8988T (cell line): ENCODE measurements around the gene XPO5.
"Not testable (repeated sequence)": the region's sequence is repeated elsewhere in the genome, so short reads cannot be mapped to it uniquely, and the experiment has no call there.

Experiments used
- DNase-seq: peaks from one replicate; pipeline ENCODE4 v3.0.0; 2011

Gene XPO5

GRCh38 chr6:43516367-43516696 lies 59.5 kb downstream of the XPO5 start:
- DNase-seq = no peak

- no peak for DNase-seq
Measured at GRCh38 chr6:43515808-43516207, 60.0 kb downstream of the XPO5 start.

- no peak for DNase-seq
Measured at GRCh38 chr6:43511824-43512415, 63.9 kb downstream of the XPO5 start.

- no peak for DNase-seq
Measured at GRCh38 chr6:43510827-43511163, 65.0 kb downstream of the XPO5 start.

GRCh38 chr6:43509984-43510826 lies 65.6 kb downstream of the XPO5 start, which contains the start of gene LRRC73:
Gene LRRC73 (minus strand): TSS chr6:43510346. CDS start chr6:43509785, 561 bp downstream.
- DNase-seq = peak; percentile 75

GRCh38 chr6:43509142-43509983 lies 66.5 kb downstream of the XPO5 start:
- DNase-seq = no peak

GRCh38 chr6:43508481-43509141 lies 67.2 kb downstream of the XPO5 start:
- no peak for DNase-seq

GRCh38 chr6:43506667-43507471 lies 69.0 kb downstream of the XPO5 start:
- DNase-seq = peak; percentile 63

- DNase-seq = no peak
Measured at GRCh38 chr6:43506171-43506570, 69.7 kb downstream of the XPO5 start.

GRCh38 chr6:43505718-43506117 lies 70.1 kb downstream of the XPO5 start:
- DNase-seq = no peak

- DNase-seq = no peak
Measured at GRCh38 chr6:43504756-43505593, 70.9 kb downstream of the XPO5 start.

GRCh38 chr6:43503443-43503842 lies 72.4 kb downstream of the XPO5 start:
- no peak for DNase-seq

GRCh38 chr6:43502666-43503065 lies 73.2 kb downstream of the XPO5 start:
- no peak for DNase-seq

- DNase-seq = no peak
Measured at GRCh38 chr6:43500921-43501320, 74.9 kb downstream of the XPO5 start.

GRCh38 chr6:43499028-43499815 lies 76.6 kb downstream of the XPO5 start:
- DNase-seq = no peak

- DNase-seq = not testable (repeated sequence)
Measured at GRCh38 chr6:43498291-43498690, 77.5 kb downstream of the XPO5 start.

GRCh38 chr6:43497689-43498088 lies 78.1 kb downstream of the XPO5 start:
- DNase-seq = no peak

- DNase-seq = no peak
Measured at GRCh38 chr6:43497129-43497396, 78.8 kb downstream of the XPO5 start.

- DNase-seq = peak; percentile 81
Measured at GRCh38 chr6:43496370-43497128, 79.3 kb downstream of the XPO5 start.

GRCh38 chr6:43495409-43495941 lies 80.4 kb downstream of the XPO5 start:
- no peak for DNase-seq
